Fibroblast of villous mesenchyme (primary cell): ENCODE measurements around the gene S1PR1. TPM values are rescaled to one million over a fixed set of nuclear protein-coding genes. Genes with fewer than 3 reads are reported as not detected.
A peak's percentile ranks its signal among the peaks of the same experiment; 100 is the strongest.

ENCODE experiments used
- DNase-seq: peaks from one replicate; pipeline ENCODE4 v3.0.0-alpha.2; 2010; ENCODE audit warnings: low read depth
- H3K4me3 ChIP-seq: 2 replicates; pipeline ENCODE4 v1.5.1; 2011; ENCODE audit warnings: low read depth, mild to moderate bottlenecking, low read length
- total RNA-seq: library from RNA; depleted of rRNA; stranded (reverse); fragments of >200 nt; gene quantifications from 2 replicates; pipeline ENCODE4 v1.2.3, GENCODE V29; 2012
- TF ChIP-seq, protein P1 (sequence below): IDR thresholded peaks from 2 replicates; pipeline ENCODE4 v1.5.1; 2012; ENCODE audit warnings: low read depth, mild to moderate bottlenecking, low read length; ENCODE audit not compliant: insufficient read depth

S1PR1 gene
- total RNA-seq, 1 donor, result 9.9 TPM

- no peak overlapping the region for H3K4me3 ChIP-seq
- peak; percentile 51 for DNase-seq
- TF ChIP-seq, protein P1, sequence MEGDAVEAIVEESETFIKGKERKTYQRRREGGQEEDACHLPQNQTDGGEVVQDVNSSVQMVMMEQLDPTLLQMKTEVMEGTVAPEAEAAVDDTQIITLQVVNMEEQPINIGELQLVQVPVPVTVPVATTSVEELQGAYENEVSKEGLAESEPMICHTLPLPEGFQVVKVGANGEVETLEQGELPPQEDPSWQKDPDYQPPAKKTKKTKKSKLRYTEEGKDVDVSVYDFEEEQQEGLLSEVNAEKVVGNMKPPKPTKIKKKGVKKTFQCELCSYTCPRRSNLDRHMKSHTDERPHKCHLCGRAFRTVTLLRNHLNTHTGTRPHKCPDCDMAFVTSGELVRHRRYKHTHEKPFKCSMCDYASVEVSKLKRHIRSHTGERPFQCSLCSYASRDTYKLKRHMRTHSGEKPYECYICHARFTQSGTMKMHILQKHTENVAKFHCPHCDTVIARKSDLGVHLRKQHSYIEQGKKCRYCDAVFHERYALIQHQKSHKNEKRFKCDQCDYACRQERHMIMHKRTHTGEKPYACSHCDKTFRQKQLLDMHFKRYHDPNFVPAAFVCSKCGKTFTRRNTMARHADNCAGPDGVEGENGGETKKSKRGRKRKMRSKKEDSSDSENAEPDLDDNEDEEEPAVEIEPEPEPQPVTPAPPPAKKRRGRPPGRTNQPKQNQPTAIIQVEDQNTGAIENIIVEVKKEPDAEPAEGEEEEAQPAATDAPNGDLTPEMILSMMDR, result no peak
Measured at GRCh38 chr1:101259744-101260148, 22.9 kb downstream of the S1PR1 start.

- DNase-seq, result no peak
- no peak overlapping the region for H3K4me3 ChIP-seq
- TF ChIP-seq, protein P1, result no peak
Measured at GRCh38 chr1:101260556-101261350, 23.9 kb downstream of the S1PR1 start.

DNA sequence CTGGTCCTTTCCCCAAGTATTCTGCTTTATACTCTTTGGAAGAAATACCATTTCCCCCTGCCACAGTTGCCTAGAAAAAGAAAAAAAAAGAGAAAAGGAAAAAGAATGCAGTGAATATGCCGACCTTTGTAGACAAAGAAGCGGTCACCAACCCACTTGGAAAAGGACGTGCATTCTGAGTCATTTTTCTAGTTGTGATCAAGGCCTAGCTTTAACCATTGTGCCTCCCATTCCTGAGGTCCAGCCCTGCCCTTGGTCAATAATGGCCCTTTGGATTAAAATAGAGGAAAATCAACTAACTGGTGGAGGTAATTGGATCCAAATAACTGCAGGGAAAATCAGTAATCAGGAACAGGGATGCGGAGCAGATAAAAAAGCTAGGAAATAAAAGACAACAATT is 24.8 kb downstream of the S1PR1 start:
- DNase-seq, result no peak
- H3K4me3 ChIP-seq, result no peak overlapping the region
- TF ChIP-seq, protein P1, result no peak

- TF ChIP-seq, protein P1, result no peak
- no peak for DNase-seq
- no peak overlapping the region for H3K4me3 ChIP-seq
Measured at GRCh38 chr1:101262060-101262459, 25.2 kb downstream of the S1PR1 start.

GRCh38 chr1:101262630-101263348 is 26.0 kb downstream of the S1PR1 start:
- TF ChIP-seq, protein P1, result no peak
- no peak overlapping the region for H3K4me3 ChIP-seq
- peak; percentile 28 for DNase-seq

- no peak for DNase-seq
- TF ChIP-seq, protein P1, result no peak
- no peak overlapping the region for H3K4me3 ChIP-seq
Measured at GRCh38 chr1:101264697-101265096, 27.9 kb downstream of the S1PR1 start.
